Neuronal stem cell (in vitro differentiated cells): ENCODE results near the gene UNC13D.
"Not testable (repeated sequence)": the region's sequence is repeated elsewhere in the genome, so short reads cannot be mapped to it uniquely, and the experiment has no call there.

ENCODE experiments used
- DNase-seq: peaks from one replicate; pipeline ENCODE4 v3.0.0-alpha.2; 2013; ENCODE audit warnings: low spot score
- H2AFZ ChIP-seq: one replicate; pipeline ENCODE4 v1.6.1; 2013; ENCODE audit warnings: mild to moderate bottlenecking, low read length, inconsistent platforms
- H2AK5ac ChIP-seq: 2 replicates; pipeline ENCODE4 v1.6.1; 2013; ENCODE audit warnings: low read depth, mild to moderate bottlenecking, inconsistent platforms, low read length, moderate library complexity, mixed read lengths
- H2BK120ac ChIP-seq: 2 replicates; pipeline ENCODE4 v1.6.1; 2013; ENCODE audit warnings: low read depth, mild to moderate bottlenecking, inconsistent platforms, low read length, moderate library complexity, mixed read lengths
- H2BK12ac ChIP-seq: one replicate; pipeline ENCODE4 v1.6.1; 2013; ENCODE audit warnings: low read length, inconsistent platforms
- H2BK15ac ChIP-seq: 2 replicates; pipeline ENCODE4 v1.6.1; 2013; ENCODE audit warnings: mild to moderate bottlenecking, low read length, inconsistent platforms, mixed read lengths
- H2BK5ac ChIP-seq: one replicate; pipeline ENCODE4 v1.6.1; 2013; ENCODE audit warnings: inconsistent platforms, mild to moderate bottlenecking, low read length, moderate library complexity
- H3K14ac ChIP-seq: one replicate; pipeline ENCODE4 v1.6.1; 2013; ENCODE audit warnings: low read length, inconsistent platforms
- H3K18ac ChIP-seq: 2 replicates; pipeline ENCODE4 v1.6.1; 2013; ENCODE audit warnings: low read length, inconsistent platforms
- H3K23ac ChIP-seq: 2 replicates; pipeline ENCODE4 v1.6.1; 2013; ENCODE audit warnings: low read depth, mild to moderate bottlenecking, mixed read lengths, low read length, inconsistent platforms; ENCODE audit not compliant: poor library complexity
- H3K27ac ChIP-seq: replicated peaks from 3 replicates; pipeline ENCODE4 v1.5.1; 2013; ENCODE audit warnings: low read length, inconsistent platforms
- H3K27me3 ChIP-seq, 3 experiments: 2 replicates each; pipeline ENCODE4 v1.6.1; 2013; ENCODE audit warnings: low read length in 3 of 3, mild to moderate bottlenecking in 2 of 3, inconsistent platforms in 1 of 3, low read depth in 1 of 3, mixed read lengths in 1 of 3, moderate library complexity in 1 of 3; ENCODE audit not compliant: control insufficient read depth in 3 of 3, insufficient read depth in 3 of 3
- H3K36me3 ChIP-seq, 2 donors: replicated peaks in 1 of 2; 2 replicates each; pipeline ENCODE4 v1.6.1; 2013; ENCODE audit warnings: low read length in 2 of 2; ENCODE audit not compliant: control insufficient read depth in 2 of 2, insufficient read depth in 2 of 2
- H3K4ac ChIP-seq: 2 replicates; pipeline ENCODE4 v1.6.1; 2013; ENCODE audit warnings: inconsistent platforms, mild to moderate bottlenecking, low read length, moderate library complexity
- H3K4me1 ChIP-seq, 2 donors: 1 replicate in 1 of 2; 2 replicates in 1 of 2; pipeline ENCODE4 v1.6.1; 2013; ENCODE audit warnings: low read length in 2 of 2, low read depth in 1 of 2; ENCODE audit not compliant: control insufficient read depth in 2 of 2, insufficient read depth in 1 of 2
- H3K4me2 ChIP-seq: one replicate; pipeline ENCODE4 v1.6.1; 2013; ENCODE audit warnings: mild to moderate bottlenecking, low read length, inconsistent platforms; ENCODE audit not compliant: insufficient read depth, poor library complexity, severe bottlenecking
- H3K4me3 ChIP-seq, 2 donors: 2 replicates each; pipeline ENCODE4 v1.5.1; 2013; ENCODE audit warnings: low read length in 2 of 2, mild to moderate bottlenecking in 2 of 2, inconsistent platforms in 1 of 2, moderate library complexity in 1 of 2
- H3K79me1 ChIP-seq: one replicate; pipeline ENCODE4 v1.6.1; 2013; ENCODE audit warnings: low read depth, mild to moderate bottlenecking, inconsistent platforms, low read length, moderate library complexity
- H3K9ac ChIP-seq: one replicate; pipeline ENCODE4 v1.6.1; 2013; ENCODE audit warnings: mild to moderate bottlenecking, low read depth, low read length, inconsistent platforms; ENCODE audit not compliant: poor library complexity
- H3K9me3 ChIP-seq, 2 donors: replicated peaks in 1 of 2; 2 replicates each; pipeline versions ENCODE3 to v1.6.1; 2013; ENCODE audit warnings: low read length in 2 of 2, mild to moderate bottlenecking in 2 of 2, inconsistent platforms in 1 of 2, low read depth in 1 of 2, mixed read lengths in 1 of 2, moderate library complexity in 1 of 2; ENCODE audit not compliant: control insufficient read depth in 2 of 2, insufficient read depth in 1 of 2
- H4K8ac ChIP-seq: one replicate; pipeline ENCODE4 v1.6.1; 2013; ENCODE audit warnings: low read depth, mild to moderate bottlenecking, inconsistent platforms, low read length, moderate library complexity
- H4K91ac ChIP-seq: one replicate; pipeline ENCODE4 v1.6.1; 2013; ENCODE audit warnings: low read length, low read depth, mild to moderate bottlenecking, inconsistent platforms; ENCODE audit not compliant: poor library complexity
- WGBS, 2 donors: extraction: QIAGEN DNeasy Blood & Tissue Kit; methylation state at CpG; one replicate each; pipeline ENCODE4 v1.1.7; 2013; ENCODE audit warnings: missing lambda C conversion rate in 2 of 2, mixed read lengths in 1 of 2; ENCODE audit not compliant: insufficient read length in 2 of 2, insufficient replicate concordance in 1 of 2; ENCODE audit errors: extremely low coverage in 2 of 2; 5-methylcytosine and 5-hydroxymethylcytosine counted together

UNC13D gene

GRCh38 chr17:75864887-75865286 is 20.7 kb upstream of the UNC13D start:
- H3K9me3 ChIP-seq, H3K27me3 ChIP-seq, H2BK120ac ChIP-seq, H2BK12ac ChIP-seq, H4K8ac ChIP-seq, H3K36me3 ChIP-seq, H3K4ac ChIP-seq, H3K27ac ChIP-seq, H3K14ac ChIP-seq, H3K23ac ChIP-seq, H3K4me2 ChIP-seq, H3K9ac ChIP-seq, H2BK15ac ChIP-seq, H2BK5ac ChIP-seq, DNase-seq, H3K79me1 ChIP-seq, H3K18ac ChIP-seq, H3K4me3 ChIP-seq, H4K91ac ChIP-seq: not testable (repeated sequence)
- peak overlapping the region; percentile 73 for H2AFZ ChIP-seq
- H2AK5ac ChIP-seq = peak overlapping the region; percentile 35
- peaks cover 7 to 20% of the 10 kb centered on the region in 2 donors for H3K4me1 ChIP-seq
- WGBS, 2 donors = no CpG with 5 or more reads among the region's 4 CpGs

- no peak overlapping the region for H3K4me2 ChIP-seq
- H2BK120ac ChIP-seq = no peak overlapping the region
- no peaks in the 10 kb centered on the region for H3K79me1 ChIP-seq
- H3K27me3 ChIP-seq = no peaks in the 10 kb centered on the region
- H3K14ac ChIP-seq = no peak overlapping the region
- no peak overlapping the region for H3K23ac ChIP-seq
- no peak overlapping the region for H2BK5ac ChIP-seq
- DNase-seq = no peak
- H4K91ac ChIP-seq = no peak overlapping the region
- H3K36me3 ChIP-seq = no peaks in the 10 kb centered on the region
- no CpG with 5 or more reads among the region's 8 CpGs for WGBS, 2 donors
- H2AK5ac ChIP-seq = no peak overlapping the region
- H2BK15ac ChIP-seq = no peak overlapping the region
- H3K9ac ChIP-seq = no peak overlapping the region
- no peak overlapping the region for H3K4ac ChIP-seq
- H2BK12ac ChIP-seq = no peak overlapping the region
- H3K18ac ChIP-seq = no peak overlapping the region
- peaks cover 5 to 17% of the 10 kb centered on the region in 2 donors for H3K4me1 ChIP-seq
- H3K4me3 ChIP-seq = no peak overlapping the region
- peak overlapping the region; percentile 73 for H2AFZ ChIP-seq
- H3K9me3 ChIP-seq = peaks cover 0 to 2% of the 10 kb centered on the region in 2 donors
- H3K27ac ChIP-seq = no peak overlapping the region
- no peak overlapping the region for H4K8ac ChIP-seq
Measured at GRCh38 chr17:75864448-75864871, 20.3 kb upstream of the UNC13D start.

- H3K27me3 ChIP-seq = no peaks in the 10 kb centered on the region
- H3K4me1 ChIP-seq = peaks cover 5 to 13% of the 10 kb centered on the region in 2 donors
- no peak overlapping the region for H3K14ac ChIP-seq
- H4K8ac ChIP-seq = no peak overlapping the region
- H4K91ac ChIP-seq = no peak overlapping the region
- no peak for DNase-seq
- no peak overlapping the region for H3K4ac ChIP-seq
- peak overlapping the region; percentile 2 for H3K4me2 ChIP-seq
- H3K36me3 ChIP-seq = no peaks in the 10 kb centered on the region
- H2BK12ac ChIP-seq = no peak overlapping the region
- no CpG with 5 or more reads among the region's 9 CpGs for WGBS, 2 donors
- H2AFZ ChIP-seq = no peak overlapping the region
- no peak overlapping the region for H3K18ac ChIP-seq
- H3K4me3 ChIP-seq = peak overlapping the region in 1 of 2 donors; percentile 60
- H2BK120ac ChIP-seq = no peak overlapping the region
- H2AK5ac ChIP-seq = no peak overlapping the region
- H3K79me1 ChIP-seq = no peaks in the 10 kb centered on the region
- H2BK5ac ChIP-seq = no peak overlapping the region
- peaks cover 0 to 2% of the 10 kb centered on the region in 2 donors for H3K9me3 ChIP-seq
- H3K23ac ChIP-seq = no peak overlapping the region
- H3K9ac ChIP-seq = no peak overlapping the region
- H2BK15ac ChIP-seq = no peak overlapping the region
- no peak overlapping the region for H3K27ac ChIP-seq
Measured at GRCh38 chr17:75861927-75862317, 17.7 kb upstream of the UNC13D start.

- H3K9me3 ChIP-seq, H4K91ac ChIP-seq, H2BK12ac ChIP-seq, H3K4me2 ChIP-seq, H2BK15ac ChIP-seq, H2AFZ ChIP-seq, H2BK5ac ChIP-seq, H3K9ac ChIP-seq, H3K23ac ChIP-seq, H3K36me3 ChIP-seq, H2AK5ac ChIP-seq, H3K4me1 ChIP-seq, H3K79me1 ChIP-seq, H2BK120ac ChIP-seq, H3K4ac ChIP-seq, H4K8ac ChIP-seq, H3K27me3 ChIP-seq, H3K14ac ChIP-seq, H3K18ac ChIP-seq, H3K27ac ChIP-seq, DNase-seq, H3K4me3 ChIP-seq: not testable (repeated sequence)
- no CpG with 5 or more reads among the region's 10 CpGs for WGBS, 2 donors
Measured at GRCh38 chr17:75859358-75859757, 15.2 kb upstream of the UNC13D start.
